ENCODE measurements around the gene NF1. TPM values are rescaled to one million over a fixed set of nuclear protein-coding genes. Genes with fewer than 3 reads are reported as not detected.
A peak's percentile ranks its signal among the peaks of the same experiment; 100 is the strongest.
"Not testable (repeated sequence)": the region's sequence is repeated elsewhere in the genome, so short reads cannot be mapped to it uniquely, and the experiment has no call there.

NF1 gene, protein sequence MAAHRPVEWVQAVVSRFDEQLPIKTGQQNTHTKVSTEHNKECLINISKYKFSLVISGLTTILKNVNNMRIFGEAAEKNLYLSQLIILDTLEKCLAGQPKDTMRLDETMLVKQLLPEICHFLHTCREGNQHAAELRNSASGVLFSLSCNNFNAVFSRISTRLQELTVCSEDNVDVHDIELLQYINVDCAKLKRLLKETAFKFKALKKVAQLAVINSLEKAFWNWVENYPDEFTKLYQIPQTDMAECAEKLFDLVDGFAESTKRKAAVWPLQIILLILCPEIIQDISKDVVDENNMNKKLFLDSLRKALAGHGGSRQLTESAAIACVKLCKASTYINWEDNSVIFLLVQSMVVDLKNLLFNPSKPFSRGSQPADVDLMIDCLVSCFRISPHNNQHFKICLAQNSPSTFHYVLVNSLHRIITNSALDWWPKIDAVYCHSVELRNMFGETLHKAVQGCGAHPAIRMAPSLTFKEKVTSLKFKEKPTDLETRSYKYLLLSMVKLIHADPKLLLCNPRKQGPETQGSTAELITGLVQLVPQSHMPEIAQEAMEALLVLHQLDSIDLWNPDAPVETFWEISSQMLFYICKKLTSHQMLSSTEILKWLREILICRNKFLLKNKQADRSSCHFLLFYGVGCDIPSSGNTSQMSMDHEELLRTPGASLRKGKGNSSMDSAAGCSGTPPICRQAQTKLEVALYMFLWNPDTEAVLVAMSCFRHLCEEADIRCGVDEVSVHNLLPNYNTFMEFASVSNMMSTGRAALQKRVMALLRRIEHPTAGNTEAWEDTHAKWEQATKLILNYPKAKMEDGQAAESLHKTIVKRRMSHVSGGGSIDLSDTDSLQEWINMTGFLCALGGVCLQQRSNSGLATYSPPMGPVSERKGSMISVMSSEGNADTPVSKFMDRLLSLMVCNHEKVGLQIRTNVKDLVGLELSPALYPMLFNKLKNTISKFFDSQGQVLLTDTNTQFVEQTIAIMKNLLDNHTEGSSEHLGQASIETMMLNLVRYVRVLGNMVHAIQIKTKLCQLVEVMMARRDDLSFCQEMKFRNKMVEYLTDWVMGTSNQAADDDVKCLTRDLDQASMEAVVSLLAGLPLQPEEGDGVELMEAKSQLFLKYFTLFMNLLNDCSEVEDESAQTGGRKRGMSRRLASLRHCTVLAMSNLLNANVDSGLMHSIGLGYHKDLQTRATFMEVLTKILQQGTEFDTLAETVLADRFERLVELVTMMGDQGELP (N-terminal part only)
- 56.6 and 164 TPM in 2 replicates for total RNA-seq (2014; rRNA removed; shearing (Covaris generic); ENCODE audit: low replicate concordance)

DNA sequence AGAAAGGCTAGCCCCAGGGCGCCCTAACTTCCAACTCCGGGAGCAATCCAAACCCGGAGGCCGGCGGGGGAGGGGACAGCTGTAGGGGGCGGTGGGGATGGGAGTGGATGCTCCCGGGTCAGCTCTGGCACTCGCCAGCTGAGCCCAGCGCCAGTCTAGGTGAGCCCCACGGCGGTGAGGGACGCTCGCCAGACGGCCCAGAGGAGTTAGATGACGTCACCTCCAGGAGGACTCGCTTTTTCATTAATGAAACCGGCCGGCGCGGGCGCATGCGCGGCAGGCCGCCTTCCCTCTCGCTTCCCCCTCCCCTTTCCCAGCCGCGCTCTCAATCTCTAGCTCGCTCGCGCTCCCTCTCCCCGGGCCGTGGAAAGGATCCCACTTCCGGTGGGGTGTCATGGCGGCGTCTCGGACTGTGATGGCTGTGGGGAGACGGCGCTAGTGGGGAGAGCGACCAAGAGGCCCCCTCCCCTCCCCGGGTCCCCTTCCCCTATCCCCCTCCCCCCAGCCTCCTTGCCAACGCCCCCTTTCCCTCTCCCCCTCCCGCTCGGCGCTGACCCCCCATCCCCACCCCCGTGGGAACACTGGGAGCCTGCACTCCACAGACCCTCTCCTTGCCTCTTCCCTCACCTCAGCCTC is at the start of gene NF1:
Gene NF1, plus strand, starts transcription at position 378 of the 636 bp plus-strand sequence. CDS start 333 bp downstream, outside the sequence.
- Histone ChIP-seq H3K27ac (ENCODE audit: low read length) (peak within 1 kb of the TSS; percentile 93), H3K9me3 (ENCODE audit: low read length) (no peaks in the 10 kb centered on the region), H3K36me3 (ENCODE audit: insufficient read depth, low read length) (peaks cover 7% of the 10 kb centered on the region), H4K20me1 (ENCODE audit: insufficient read depth, low read depth, low read length) (peaks cover 3% of the 10 kb centered on the region; the same call in 1 of the 2 replicates), H3K4me1 (ENCODE audit: low read length) (peaks cover 25% of the 10 kb centered on the region), H3K9ac (ENCODE audit: low read length) (peak within 1 kb of the TSS; percentile 100), H3K27me3 (ENCODE audit: low read length) (no peaks in the 10 kb centered on the region), H3K9me2 (replicated peaks; ENCODE audit: insufficient read depth, low read length) (no peaks in the 10 kb centered on the region), H3K4me2 (ENCODE audit: low read depth, low read length, poor library complexity, severe bottlenecking) (peak within 1 kb of the TSS; percentile 95), H3K4me3 (ENCODE audit: low read length) (peak within 1 kb of the TSS; percentile 75), H3K79me2 (ENCODE audit: low read length) (peaks cover 53% of the 10 kb centered on the region), H2AFZ (ENCODE audit: low read length) (peak within 1 kb of the TSS; percentile 35; the same call in 1 of the 2 replicates)
- peak; percentile 98 for DNase-seq

DNA sequence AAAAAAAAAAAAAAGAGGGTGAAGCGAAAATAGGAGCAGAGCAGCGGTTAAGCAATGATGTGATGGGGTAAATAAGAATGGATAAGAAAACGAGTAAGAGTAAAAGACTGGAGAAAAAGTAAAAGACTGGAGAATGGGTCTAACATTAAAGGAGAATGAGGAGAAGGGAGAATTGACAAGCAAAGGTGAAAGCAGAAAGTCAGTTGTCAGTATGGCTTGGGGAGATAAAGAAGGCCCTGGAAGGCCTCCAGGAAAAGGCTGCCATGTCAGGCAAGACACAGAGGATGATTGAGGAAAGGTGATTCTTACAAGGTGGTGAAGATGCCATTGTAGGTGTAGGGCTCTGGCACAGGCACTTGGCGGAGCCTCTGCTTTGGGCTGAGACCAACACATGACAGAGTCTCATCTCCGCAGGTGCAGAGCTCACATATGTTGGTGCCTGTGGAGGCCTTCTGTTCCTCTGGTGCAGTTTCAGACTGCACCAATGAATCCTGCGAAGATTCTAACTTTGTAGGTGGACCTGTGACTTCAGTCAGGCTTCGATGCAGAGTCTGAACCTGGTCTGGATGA is 47.8 kb upstream of the NF1 start:
- not testable (repeated sequence) for H3K4me2 ChIP-seq (ENCODE audit: low read depth, low read length, poor library complexity, severe bottlenecking); DNase-seq; H3K9ac ChIP-seq (ENCODE audit: low read length); H3K36me3 ChIP-seq (ENCODE audit: insufficient read depth, low read length); H3K9me2 ChIP-seq (replicated peaks; ENCODE audit: insufficient read depth, low read length); H3K27ac ChIP-seq (ENCODE audit: low read length); H3K79me2 ChIP-seq (ENCODE audit: low read length); H2AFZ ChIP-seq (ENCODE audit: low read length); H3K4me3 ChIP-seq (ENCODE audit: low read length); H4K20me1 ChIP-seq (ENCODE audit: insufficient read depth, low read depth, low read length); H3K27me3 ChIP-seq (ENCODE audit: low read length); H3K9me3 ChIP-seq (ENCODE audit: low read length); H3K4me1 ChIP-seq (ENCODE audit: low read length)

DNA sequence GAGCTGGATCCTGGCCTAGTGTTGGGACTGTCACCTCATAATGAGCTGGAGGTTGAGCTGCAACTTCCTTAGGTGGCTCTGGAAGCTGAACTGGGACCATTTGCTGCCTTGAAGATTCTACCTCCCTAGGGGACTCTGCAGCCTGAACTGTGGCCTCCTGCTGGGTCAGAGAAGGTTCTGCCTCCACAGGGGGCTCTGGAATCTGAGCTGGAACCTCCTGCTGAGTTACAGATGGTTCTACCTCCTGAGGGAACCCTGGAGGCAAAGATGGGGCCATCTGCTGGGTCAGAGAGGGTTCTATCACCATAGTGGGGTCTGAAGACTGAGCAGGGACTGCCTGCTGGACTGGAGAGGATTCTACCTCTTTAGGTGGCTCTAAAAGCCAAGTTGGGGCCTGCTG is 46.6 kb upstream of the NF1 start:
- no peak for DNase-seq
- Histone ChIP-seq H4K20me1 (ENCODE audit: insufficient read depth, low read depth, low read length) (no peaks in the 10 kb centered on the region), H3K36me3 (ENCODE audit: insufficient read depth, low read length) (no peaks in the 10 kb centered on the region), H2AFZ (ENCODE audit: low read length) (no peak overlapping the region), H3K79me2 (ENCODE audit: low read length) (no peaks in the 10 kb centered on the region), H3K4me2 (ENCODE audit: low read depth, low read length, poor library complexity, severe bottlenecking) (no peak overlapping the region), H3K9ac (ENCODE audit: low read length) (no peak overlapping the region), H3K9me2 (replicated peaks; ENCODE audit: insufficient read depth, low read length) (no peaks in the 10 kb centered on the region), H3K27ac (ENCODE audit: low read length) (no peak overlapping the region), H3K27me3 (ENCODE audit: low read length) (no peaks in the 10 kb centered on the region), H3K4me3 (ENCODE audit: low read length) (no peak overlapping the region), H3K9me3 (ENCODE audit: low read length) (no peaks in the 10 kb centered on the region), H3K4me1 (ENCODE audit: low read length) (no peaks in the 10 kb centered on the region)

DNA sequence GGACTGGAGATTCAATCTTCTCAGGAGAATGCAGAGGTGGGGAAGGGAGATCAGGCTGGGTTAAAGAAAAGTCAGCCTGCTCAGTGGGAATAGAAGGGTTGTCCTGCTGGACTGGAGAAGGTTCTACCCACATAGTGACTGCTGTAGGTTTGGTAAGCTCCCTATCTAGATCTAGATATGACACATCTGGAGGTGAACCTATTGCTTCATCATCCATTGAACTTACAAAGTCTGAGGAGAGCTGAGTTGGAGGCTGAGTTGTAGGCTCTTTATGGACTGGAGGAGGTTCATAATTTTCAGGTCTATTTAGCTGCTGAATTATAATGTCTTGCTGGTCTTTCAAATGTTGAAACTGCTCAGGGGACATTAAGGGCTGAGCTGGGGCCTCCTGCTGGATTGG is 46.0 kb upstream of the NF1 start:
- Histone ChIP-seq H3K36me3 (ENCODE audit: insufficient read depth, low read length) (no peaks in the 10 kb centered on the region), H3K9me3 (ENCODE audit: low read length) (no peaks in the 10 kb centered on the region), H3K9ac (ENCODE audit: low read length) (no peak overlapping the region)

DNA sequence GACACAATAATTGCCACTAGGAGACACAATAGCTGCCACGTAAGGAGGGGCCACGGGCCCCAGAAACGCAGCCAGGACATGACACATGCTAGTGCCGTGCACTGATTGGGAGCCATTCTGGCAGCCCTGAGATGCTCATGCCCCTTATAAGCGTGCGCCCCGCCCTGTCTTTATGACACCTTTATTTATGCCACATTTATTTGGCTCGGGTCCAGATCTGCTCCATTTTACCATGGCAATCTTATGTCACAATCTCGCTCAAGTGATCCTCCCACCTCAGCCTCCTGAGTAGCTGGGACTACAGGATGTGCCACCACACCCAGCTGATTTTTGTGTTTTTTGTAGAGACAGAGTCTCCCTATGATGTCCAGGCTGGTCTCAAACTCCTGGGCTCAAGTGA is 43.8 kb upstream of the NF1 start:
- H3K4me2 ChIP-seq (ENCODE audit: low read depth, low read length, poor library complexity, severe bottlenecking), result no peak overlapping the region
- H3K4me1 ChIP-seq (ENCODE audit: low read length), result no peaks in the 10 kb centered on the region
- H3K36me3 ChIP-seq (ENCODE audit: insufficient read depth, low read length), result no peaks in the 10 kb centered on the region
- no peaks in the 10 kb centered on the region for H3K79me2 ChIP-seq (ENCODE audit: low read length)
- H2AFZ ChIP-seq (ENCODE audit: low read length), result no peak overlapping the region
- DNase-seq, result no peak
- H4K20me1 ChIP-seq (ENCODE audit: insufficient read depth, low read depth, low read length), result no peaks in the 10 kb centered on the region
- H3K9me2 ChIP-seq (replicated peaks; ENCODE audit: insufficient read depth, low read length), result no peaks in the 10 kb centered on the region
- H3K9ac ChIP-seq (ENCODE audit: low read length), result no peak overlapping the region
- H3K27ac ChIP-seq (ENCODE audit: low read length), result no peak overlapping the region
- no peaks in the 10 kb centered on the region for H3K9me3 ChIP-seq (ENCODE audit: low read length)
- H3K4me3 ChIP-seq (ENCODE audit: low read length), result no peak overlapping the region
- no peaks in the 10 kb centered on the region for H3K27me3 ChIP-seq (ENCODE audit: low read length)

More for the DNA sequence above, 46.0 kb upstream of the NF1 start:
- no peaks in the 10 kb centered on the region for H3K27me3 ChIP-seq (ENCODE audit: low read length)
- no peak overlapping the region for H3K4me2 ChIP-seq (ENCODE audit: low read depth, low read length, poor library complexity, severe bottlenecking)
- H2AFZ ChIP-seq (ENCODE audit: low read length), result no peak overlapping the region
- no peak for DNase-seq
- no peaks in the 10 kb centered on the region for H3K9me2 ChIP-seq (replicated peaks; ENCODE audit: insufficient read depth, low read length)
- H3K79me2 ChIP-seq (ENCODE audit: low read length), result no peaks in the 10 kb centered on the region
- no peaks in the 10 kb centered on the region for H4K20me1 ChIP-seq (ENCODE audit: insufficient read depth, low read depth, low read length)
- no peak overlapping the region for H3K27ac ChIP-seq (ENCODE audit: low read length)
- no peaks in the 10 kb centered on the region for H3K4me1 ChIP-seq (ENCODE audit: low read length)
- H3K4me3 ChIP-seq (ENCODE audit: low read length), result no peak overlapping the region

DNA sequence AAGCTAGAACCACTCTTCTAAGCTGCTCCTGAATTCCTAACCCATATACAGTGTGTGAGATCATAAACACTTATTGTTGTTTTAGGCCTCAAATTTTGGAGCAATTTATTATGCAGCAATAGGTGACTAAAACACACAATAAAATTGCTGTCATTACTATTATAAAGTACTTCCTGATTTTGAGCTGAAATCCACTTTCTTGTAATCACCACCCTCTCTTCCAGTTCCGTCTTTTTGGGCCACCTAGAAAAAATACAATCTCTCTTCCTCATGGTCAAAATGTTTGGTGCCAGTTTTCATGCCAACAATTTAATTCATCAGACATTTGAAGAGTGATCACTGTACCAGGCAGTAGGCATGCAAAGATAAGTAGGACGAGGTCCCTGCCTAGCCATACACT is 43.3 kb upstream of the NF1 start:
- no peak overlapping the region for H3K9ac ChIP-seq (ENCODE audit: low read length)

DNA sequence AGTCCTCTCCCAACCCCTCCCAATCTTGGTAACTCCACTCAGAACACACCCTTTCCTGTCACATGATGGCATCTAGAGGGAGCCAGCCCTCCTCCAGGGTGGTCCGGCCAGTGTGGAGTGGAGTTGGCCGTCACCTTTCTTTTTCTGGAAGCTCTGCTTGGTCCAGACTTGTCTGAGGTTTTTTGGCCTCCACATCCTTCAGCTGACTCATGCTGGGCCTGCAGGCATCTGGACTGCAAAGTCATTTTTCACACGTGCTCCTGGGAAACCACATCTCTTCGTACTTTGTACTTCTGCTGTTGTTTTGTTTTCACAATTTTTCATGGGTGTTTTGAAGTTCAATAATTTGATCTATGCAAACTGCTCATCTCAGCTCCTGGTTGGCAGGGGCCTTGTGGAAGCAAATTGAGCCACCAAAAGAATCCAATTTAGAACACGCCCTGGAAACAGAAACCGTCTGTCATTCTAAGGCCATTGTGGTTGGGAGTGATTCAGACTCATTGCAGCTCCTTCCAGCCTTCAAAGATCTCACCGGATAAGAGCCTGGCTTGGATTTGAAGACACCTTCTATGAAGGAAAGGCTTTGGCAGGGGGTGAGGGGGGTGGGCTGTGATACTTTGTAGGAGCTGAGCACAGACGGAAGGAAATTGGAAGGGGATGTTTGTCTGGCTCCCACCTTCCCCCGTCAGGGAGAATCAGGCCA is 42.4 kb upstream of the NF1 start:
- Histone ChIP-seq H2AFZ (ENCODE audit: low read length) (no peak overlapping the region), H3K27me3 (ENCODE audit: low read length) (no peaks in the 10 kb centered on the region), H3K27ac (ENCODE audit: low read length) (no peak overlapping the region), H4K20me1 (ENCODE audit: insufficient read depth, low read depth, low read length) (no peaks in the 10 kb centered on the region), H3K79me2 (ENCODE audit: low read length) (no peaks in the 10 kb centered on the region), H3K4me1 (ENCODE audit: low read length) (no peaks in the 10 kb centered on the region), H3K9ac (ENCODE audit: low read length) (no peak overlapping the region), H3K36me3 (ENCODE audit: insufficient read depth, low read length) (no peaks in the 10 kb centered on the region), H3K9me3 (ENCODE audit: low read length) (no peaks in the 10 kb centered on the region), H3K4me2 (ENCODE audit: low read depth, low read length, poor library complexity, severe bottlenecking) (no peak overlapping the region), H3K9me2 (replicated peaks; ENCODE audit: insufficient read depth, low read length) (no peaks in the 10 kb centered on the region), H3K4me3 (ENCODE audit: low read length) (no peak overlapping the region)
- no peak for DNase-seq

More for the DNA sequence above, 43.3 kb upstream of the NF1 start:
- no peaks in the 10 kb centered on the region for H4K20me1 ChIP-seq (ENCODE audit: insufficient read depth, low read depth, low read length)
- no peaks in the 10 kb centered on the region for H3K9me3 ChIP-seq (ENCODE audit: low read length)
- no peak overlapping the region for H3K4me3 ChIP-seq (ENCODE audit: low read length)
- no peaks in the 10 kb centered on the region for H3K9me2 ChIP-seq (replicated peaks; ENCODE audit: insufficient read depth, low read length)
- H3K4me1 ChIP-seq (ENCODE audit: low read length), result no peaks in the 10 kb centered on the region
- no peak overlapping the region for H3K27ac ChIP-seq (ENCODE audit: low read length)
- H3K79me2 ChIP-seq (ENCODE audit: low read length), result no peaks in the 10 kb centered on the region
- no peak overlapping the region for H2AFZ ChIP-seq (ENCODE audit: low read length)
- DNase-seq, result no peak
- H3K4me2 ChIP-seq (ENCODE audit: low read depth, low read length, poor library complexity, severe bottlenecking), result no peak overlapping the region
- no peaks in the 10 kb centered on the region for H3K27me3 ChIP-seq (ENCODE audit: low read length)
- H3K36me3 ChIP-seq (ENCODE audit: insufficient read depth, low read length), result no peaks in the 10 kb centered on the region

All from Karpas-422 (cell line).